ENCODE results near the gene ZNF213.

Gene ZNF213

GRCh38 chr16:3158510-3159314 lies 23.9 kb downstream of the ZNF213 start (continued):
- TF ChIP-seq ZNF629 (tag by site-specific recombination; IDR thresholded peaks at IDR 0.05) (peak; percentile 96), ZSCAN30 (tag by site-specific recombination; IDR thresholded peaks at IDR 0.05) (peak; percentile 45), BCL6B (tag by site-specific recombination; IDR thresholded peaks at IDR 0.05) (no peak), ZEB2 (tag by site-specific recombination; IDR thresholded peaks at IDR 0.05) (peak; percentile 97), ZNF398 (tag by site-specific recombination; IDR thresholded peaks at IDR 0.05) (peak; percentile 72), HOXD13 (CRISPR knock-in tag; IDR thresholded peaks at IDR 0.05; ENCODE audit: borderline replicate concordance) (no peak), ZNF223 (tag by site-specific recombination; IDR thresholded peaks at IDR 0.05) (no peak), ZNF677 (tag by site-specific recombination; IDR thresholded peaks at IDR 0.05) (no peak), ZNF221 (tag by site-specific recombination; IDR thresholded peaks at IDR 0.05; ENCODE audit: borderline replicate concordance) (no peak), ZNF423 (tag by site-specific recombination; IDR thresholded peaks at IDR 0.05) (peak; percentile 62; the same call in 1 of the 2 replicates), ZNF623 (tag by site-specific recombination; IDR thresholded peaks at IDR 0.05) (peak; percentile 27; the same call in 1 of the 2 replicates), ZNF768 (tag by site-specific recombination; IDR thresholded peaks at IDR 0.05) (no peak), ZNF560 (tag by site-specific recombination; IDR thresholded peaks at IDR 0.05; ENCODE audit: borderline replicate concordance) (no peak), ZBTB21 (tag by site-specific recombination; IDR thresholded peaks at IDR 0.05) (peak; percentile 94), ZBTB17 (tag by site-specific recombination; IDR thresholded peaks at IDR 0.05) (peak; percentile 94), ZNF155 (tag by site-specific recombination; IDR thresholded peaks at IDR 0.05) (no peak), ZBTB6 (tag by site-specific recombination; IDR thresholded peaks at IDR 0.05) (peak; percentile 89), ZNF626 (tag by site-specific recombination; IDR thresholded peaks at IDR 0.05) (no peak), ZBTB10 (tag by site-specific recombination; IDR thresholded peaks at IDR 0.05) (no peak; the same call in none of the 2 replicates), GLIS2 (tag by site-specific recombination; IDR thresholded peaks at IDR 0.05) (peak; percentile 89), ATF2 (tag by site-specific recombination; IDR thresholded peaks at IDR 0.05; ENCODE audit: low read depth) (peak; percentile 9; the same call in 1 of the 2 replicates), TSHZ1 (tag by site-specific recombination; IDR thresholded peaks at IDR 0.05; ENCODE audit: borderline replicate concordance) (peak; percentile 66; the same call in 1 of the 2 replicates), IKZF3 (tag by site-specific recombination; IDR thresholded peaks at IDR 0.05) (peak; percentile 88), ZNF26 (tag by site-specific recombination; IDR thresholded peaks at IDR 0.05) (no peak), ZNF585B (tag by site-specific recombination; IDR thresholded peaks at IDR 0.05) (no peak)

Data from HEK293 (cell line).